Neural crest cell (in vitro differentiated cells): ENCODE measurements around the gene ERGIC1. TPM values are rescaled to one million over a fixed set of nuclear protein-coding genes. Genes with fewer than 3 reads are reported as not detected.
"Not testable (repeated sequence)": the region's sequence is repeated elsewhere in the genome, so short reads cannot be mapped to it uniquely, and the experiment has no call there.

Experiments
- DNase-seq: peaks from one replicate; pipeline ENCODE4 v3.0.0; 2021; ENCODE audit warnings: low read depth, mixed read lengths, low spot score
- H3K27ac Mint-ChIP-seq: one replicate; pipeline ENCODE4 v1.8.0; 2021; ENCODE audit warnings: mild to moderate bottlenecking, mixed read lengths; ENCODE audit not compliant: unreplicated experiment
- H3K27me3 Mint-ChIP-seq: 2 replicates; pipeline ENCODE4 v1.8.0; 2021; ENCODE audit warnings: low read depth, mild to moderate bottlenecking, mixed read lengths
- H3K36me3 Mint-ChIP-seq: 2 replicates; pipeline ENCODE4 v1.8.0; 2021; ENCODE audit warnings: low read depth, mild to moderate bottlenecking, mixed read lengths
- H3K4me1 Mint-ChIP-seq: 2 replicates; pipeline ENCODE4 v1.8.0; 2021; ENCODE audit warnings: mixed read lengths
- H3K4me3 Mint-ChIP-seq: one replicate; pipeline ENCODE4 v1.8.0; 2021; ENCODE audit warnings: mild to moderate bottlenecking, mixed read lengths
- H3K9me3 Mint-ChIP-seq: 2 replicates; pipeline ENCODE4 v1.8.0; 2021; ENCODE audit warnings: mixed read lengths
- long read RNA-seq: library from polyadenylated mRNA; unstranded; transcript quantifications from one replicate; pipeline ENCODE4 v2.0.0, GENCODE V29; 2020
- total RNA-seq: library from RNA; stranded (reverse); gene quantifications from 2 replicates; pipeline ENCODE4 v1.2.1, GENCODE V29; 2021
- TF ChIP-seq, protein P1 (sequence below): fragments of 200-600 bp; sonication (generic); conservative IDR thresholded peaks from 2 replicates; pipeline ENCODE4 v1.5.0; 2021; ENCODE audit warnings: antibody characterized with exemption, mild to moderate bottlenecking

ERGIC1 gene, protein sequence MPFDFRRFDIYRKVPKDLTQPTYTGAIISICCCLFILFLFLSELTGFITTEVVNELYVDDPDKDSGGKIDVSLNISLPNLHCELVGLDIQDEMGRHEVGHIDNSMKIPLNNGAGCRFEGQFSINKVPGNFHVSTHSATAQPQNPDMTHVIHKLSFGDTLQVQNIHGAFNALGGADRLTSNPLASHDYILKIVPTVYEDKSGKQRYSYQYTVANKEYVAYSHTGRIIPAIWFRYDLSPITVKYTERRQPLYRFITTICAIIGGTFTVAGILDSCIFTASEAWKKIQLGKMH
- 106 and 108 TPM in 2 replicates for total RNA-seq
- long read RNA-seq, partial matches to known transcripts: 3 of 5 reads
- long read RNA-seq, other reads (novel, unspliced or antisense): 2 of 5 reads

DNA sequence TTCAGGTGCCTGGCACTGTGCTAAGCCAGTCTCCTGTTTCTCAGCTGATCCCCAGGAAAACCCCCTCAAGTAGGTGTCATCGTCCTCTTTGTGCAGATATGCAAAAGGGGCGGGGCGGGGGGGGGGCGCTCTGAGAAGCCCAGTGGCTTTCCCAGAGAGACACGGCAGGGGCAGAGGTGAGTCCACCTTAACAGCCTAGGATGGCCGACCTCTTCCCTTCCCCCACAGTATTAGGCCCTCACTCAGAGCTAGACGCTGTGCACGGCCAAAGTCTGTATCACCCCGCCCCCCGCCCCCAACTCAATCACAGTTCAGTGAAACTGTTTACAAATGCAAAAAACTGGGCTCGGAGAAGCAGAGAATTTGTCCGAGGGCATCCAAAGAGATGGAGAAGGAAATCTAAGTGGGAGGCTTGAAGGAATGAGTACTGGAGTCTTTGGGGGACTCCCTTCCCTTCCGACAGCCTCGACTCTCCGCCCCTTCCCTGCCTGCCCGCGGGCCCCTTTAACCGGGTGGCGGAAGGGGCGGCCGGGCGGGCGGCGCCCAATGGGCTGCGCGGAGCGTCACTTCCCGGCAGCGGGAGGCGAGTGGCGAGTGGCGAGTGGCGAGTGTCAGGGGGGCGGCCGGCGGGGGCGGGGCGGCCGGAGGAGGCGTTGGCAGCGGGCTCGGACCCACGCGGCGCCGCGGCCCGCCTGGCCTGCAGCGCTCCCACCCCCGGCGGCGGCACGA lies at the start of gene ERGIC1:
ERGIC1 (plus strand) TSS at position 566 of the 729 bp plus-strand sequence; CDS start at position 729, 163 bp downstream.
- Mint-ChIP-seq H3K9me3 (no peaks in the 10 kb centered on the region), H3K27me3 (no peaks in the 10 kb centered on the region), H3K4me1 (peaks cover 32% of the 10 kb centered on the region), H3K27ac (peak within 1 kb of the TSS; percentile 81), H3K4me3 (peak within 1 kb of the TSS; percentile 90), H3K36me3 (no peaks in the 10 kb centered on the region)
- TF ChIP-seq, protein P1, sequence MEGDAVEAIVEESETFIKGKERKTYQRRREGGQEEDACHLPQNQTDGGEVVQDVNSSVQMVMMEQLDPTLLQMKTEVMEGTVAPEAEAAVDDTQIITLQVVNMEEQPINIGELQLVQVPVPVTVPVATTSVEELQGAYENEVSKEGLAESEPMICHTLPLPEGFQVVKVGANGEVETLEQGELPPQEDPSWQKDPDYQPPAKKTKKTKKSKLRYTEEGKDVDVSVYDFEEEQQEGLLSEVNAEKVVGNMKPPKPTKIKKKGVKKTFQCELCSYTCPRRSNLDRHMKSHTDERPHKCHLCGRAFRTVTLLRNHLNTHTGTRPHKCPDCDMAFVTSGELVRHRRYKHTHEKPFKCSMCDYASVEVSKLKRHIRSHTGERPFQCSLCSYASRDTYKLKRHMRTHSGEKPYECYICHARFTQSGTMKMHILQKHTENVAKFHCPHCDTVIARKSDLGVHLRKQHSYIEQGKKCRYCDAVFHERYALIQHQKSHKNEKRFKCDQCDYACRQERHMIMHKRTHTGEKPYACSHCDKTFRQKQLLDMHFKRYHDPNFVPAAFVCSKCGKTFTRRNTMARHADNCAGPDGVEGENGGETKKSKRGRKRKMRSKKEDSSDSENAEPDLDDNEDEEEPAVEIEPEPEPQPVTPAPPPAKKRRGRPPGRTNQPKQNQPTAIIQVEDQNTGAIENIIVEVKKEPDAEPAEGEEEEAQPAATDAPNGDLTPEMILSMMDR: no peak
- DNase-seq: peak; percentile 74

DNA sequence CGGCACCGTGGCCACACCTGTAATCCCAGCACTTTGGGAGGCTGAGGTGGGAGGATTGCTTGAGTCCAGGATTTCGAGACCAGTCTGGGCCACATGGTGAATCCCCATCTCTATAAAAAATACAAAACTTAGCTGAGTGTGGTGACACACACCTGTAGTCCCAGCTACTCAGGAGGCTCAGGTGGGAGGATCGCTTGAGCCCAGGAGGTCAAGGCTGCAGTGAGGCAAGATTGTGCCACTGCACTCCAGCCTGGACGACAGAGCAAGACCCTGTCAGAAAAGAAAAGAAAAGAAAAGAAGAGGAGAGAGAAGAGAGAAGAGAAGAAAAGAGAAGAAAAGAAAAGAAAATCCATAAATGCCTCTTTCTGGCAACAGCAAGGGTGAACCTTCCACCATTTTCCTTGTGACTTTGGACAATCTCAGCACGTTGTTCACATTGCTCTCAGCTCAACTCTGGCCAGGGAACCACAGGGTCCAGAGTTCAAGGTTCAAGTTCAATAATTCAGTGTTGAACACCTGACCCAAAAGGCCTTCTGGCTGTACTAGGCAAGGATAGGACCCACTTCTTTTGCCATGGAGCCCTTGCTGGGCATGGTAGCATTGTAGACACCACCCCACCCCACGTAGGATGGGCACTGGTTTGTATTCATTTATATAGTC lies 48.5 kb upstream of the ERGIC1 start:
- no peak for DNase-seq
- Mint-ChIP-seq H3K27me3 (no peaks in the 10 kb centered on the region), H3K27ac (no peak overlapping the region), H3K4me3 (no peak overlapping the region), H3K4me1 (peaks cover 7% of the 10 kb centered on the region), H3K9me3 (no peaks in the 10 kb centered on the region), H3K36me3 (no peaks in the 10 kb centered on the region)
- TF ChIP-seq, protein P1: no peak

DNA sequence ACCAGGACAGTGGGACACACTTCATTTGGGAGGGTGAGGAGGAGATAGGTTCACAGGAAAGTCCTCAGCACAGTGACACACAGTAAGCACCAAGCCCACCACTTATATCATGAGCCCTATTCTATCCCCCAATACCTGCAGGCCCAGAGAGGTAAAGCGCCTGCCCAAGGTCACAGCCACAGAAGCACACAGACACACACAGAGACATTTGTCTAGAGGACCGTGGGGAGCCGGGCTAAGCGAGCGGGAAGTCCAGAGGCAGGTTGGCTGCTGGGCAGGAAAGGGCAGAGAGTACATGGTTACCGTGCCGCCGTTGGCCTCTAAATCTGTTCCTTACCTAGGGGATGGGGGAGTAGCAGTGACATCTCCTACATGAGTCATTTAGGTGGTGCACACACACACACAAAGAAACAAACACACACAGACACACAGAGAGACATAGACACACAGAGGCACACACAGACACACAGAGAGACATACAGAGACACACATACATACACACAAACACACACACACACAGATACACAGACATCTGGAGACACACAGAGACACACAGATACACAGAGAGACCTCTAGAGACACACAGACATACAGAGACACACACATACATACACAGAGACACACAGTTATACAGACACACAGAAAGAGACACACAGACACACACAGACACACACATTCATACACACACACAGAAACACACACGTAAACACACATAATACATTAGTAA lies 47.2 kb upstream of the ERGIC1 start:
- H3K4me1 Mint-ChIP-seq: peaks cover 12% of the 10 kb centered on the region
- TF ChIP-seq, protein P1: no peak
- no peak for DNase-seq
- no peaks in the 10 kb centered on the region for H3K9me3 Mint-ChIP-seq
- no peak overlapping the region for H3K27ac Mint-ChIP-seq
- no peaks in the 10 kb centered on the region for H3K36me3 Mint-ChIP-seq
- no peak overlapping the region for H3K4me3 Mint-ChIP-seq
- no peaks in the 10 kb centered on the region for H3K27me3 Mint-ChIP-seq

DNA sequence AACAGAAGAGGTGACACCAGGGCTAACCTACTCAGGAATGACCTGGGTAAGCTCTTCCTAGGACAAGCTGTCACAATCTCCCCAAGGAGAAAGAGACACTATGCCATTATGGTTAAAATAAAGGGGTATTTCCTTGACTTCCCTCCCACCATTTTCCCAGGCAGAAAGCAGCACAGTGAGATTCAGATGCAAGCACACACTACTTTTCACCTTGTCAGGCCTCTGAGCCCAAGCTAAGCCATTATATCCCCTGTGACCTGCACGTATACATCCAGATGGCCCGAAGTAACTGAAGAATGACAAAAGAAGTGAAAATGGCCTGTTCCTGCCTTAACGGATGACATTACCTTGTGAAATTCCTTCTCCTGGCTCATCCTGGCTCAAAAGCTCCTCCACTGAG lies 46.5 kb upstream of the ERGIC1 start:
- not testable (repeated sequence) for H3K27ac Mint-ChIP-seq, DNase-seq, H3K9me3 Mint-ChIP-seq, H3K4me3 Mint-ChIP-seq, H3K27me3 Mint-ChIP-seq, H3K36me3 Mint-ChIP-seq
- peaks cover 12% of the 10 kb centered on the region for H3K4me1 Mint-ChIP-seq

DNA sequence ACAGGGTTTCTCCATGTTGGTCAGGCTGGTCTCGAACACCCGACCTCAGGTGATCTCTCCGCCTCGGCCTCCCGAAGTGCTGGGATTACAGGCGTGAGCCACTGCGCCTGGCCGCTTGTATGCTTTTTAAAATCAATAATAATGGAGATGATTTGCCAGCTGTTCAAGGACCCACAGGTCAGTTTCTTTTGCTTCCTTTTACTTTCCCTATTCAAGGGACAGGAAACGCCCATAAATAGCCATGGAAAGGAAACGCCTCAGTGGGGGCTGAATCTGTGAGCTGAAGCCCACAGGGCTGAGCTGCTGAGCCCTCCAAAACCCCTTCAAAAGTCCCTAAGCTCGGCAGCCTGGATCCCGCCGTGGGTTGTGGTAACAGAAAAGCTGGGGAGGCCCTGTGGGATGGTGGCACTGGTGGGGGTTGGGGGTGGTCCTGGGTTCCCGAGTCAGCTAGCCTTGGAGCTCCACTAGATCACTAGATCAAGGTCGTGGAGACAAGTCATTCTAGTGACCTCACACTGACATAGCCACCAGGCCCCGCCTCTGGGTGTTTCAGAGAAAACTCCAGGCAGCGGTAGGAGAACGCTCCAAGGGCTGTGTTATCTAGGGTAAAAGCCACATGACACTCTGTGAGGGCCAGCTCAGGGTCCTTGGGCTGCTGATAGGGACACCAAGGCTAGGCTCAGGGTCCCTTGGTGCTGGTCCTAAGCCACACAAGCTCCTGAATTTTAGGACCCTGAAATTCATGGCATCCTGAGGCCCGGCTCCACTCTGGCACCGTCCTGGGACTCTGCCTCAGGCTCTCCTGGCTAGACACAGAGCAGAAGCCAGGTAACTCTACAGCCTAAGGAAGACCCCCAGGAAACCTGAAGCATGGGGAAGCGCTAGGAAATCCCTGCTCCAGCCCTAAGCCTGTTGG lies 45.0 kb upstream of the ERGIC1 start:
- TF ChIP-seq, protein P1: no peak
- Mint-ChIP-seq H3K4me1 (peaks cover 15% of the 10 kb centered on the region), H3K36me3 (no peaks in the 10 kb centered on the region), H3K27ac (no peak overlapping the region), H3K27me3 (no peaks in the 10 kb centered on the region), H3K9me3 (no peaks in the 10 kb centered on the region), H3K4me3 (no peak overlapping the region)
- DNase-seq: no peak
